ENCODE data around the gene PABPC3. TPM values are rescaled to one million over a fixed set of nuclear protein-coding genes. Genes with fewer than 3 reads are reported as not detected.

The PABPC3 gene
- total RNA-seq: 0.12 to 0.22 TPM (median 0.18 TPM) in 3 replicates
- long read RNA-seq: 0 reads

DNA sequence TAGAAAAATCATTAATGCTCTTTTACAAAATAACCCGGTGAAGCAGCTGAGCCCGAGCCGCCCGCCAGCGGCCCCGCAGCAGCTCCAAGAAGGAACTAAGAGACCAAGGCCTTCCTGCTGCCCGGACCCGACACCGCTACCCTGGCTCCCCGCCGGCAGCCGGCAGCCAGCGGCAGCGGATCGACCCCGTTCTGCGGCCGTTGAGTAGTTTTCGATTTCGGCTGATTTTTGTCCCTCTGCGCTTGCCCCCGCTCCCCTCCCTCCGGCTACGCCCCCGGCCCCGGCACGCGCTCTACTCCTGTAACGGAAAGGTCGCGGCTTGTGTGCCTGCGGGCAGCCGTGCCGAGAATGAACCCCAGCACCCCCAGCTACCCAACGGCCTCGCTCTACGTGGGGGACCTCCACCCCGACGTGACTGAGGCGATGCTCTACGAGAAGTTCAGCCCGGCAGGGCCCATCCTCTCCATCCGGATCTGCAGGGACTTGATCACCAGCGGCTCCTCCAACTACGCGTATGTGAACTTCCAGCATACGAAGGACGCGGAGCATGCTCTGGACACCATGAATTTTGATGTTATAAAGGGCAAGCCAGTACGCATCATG lies at the start of gene PABPC3:
Gene PABPC3, plus strand, starts transcription at position 286 of the 603 bp plus-strand sequence. Its CDS starts 63 bp downstream, at position 349.
- no peaks in the 10 kb centered on the region for H3K36me3 Mint-ChIP-seq (ENCODE audit: low read depth)
- H3K9me3 Mint-ChIP-seq (ENCODE audit: low read depth): peaks cover 4% of the 10 kb centered on the region
- no peak for DNase-seq (ENCODE audit: low spot score)
- TF ChIP-seq, protein P1, sequence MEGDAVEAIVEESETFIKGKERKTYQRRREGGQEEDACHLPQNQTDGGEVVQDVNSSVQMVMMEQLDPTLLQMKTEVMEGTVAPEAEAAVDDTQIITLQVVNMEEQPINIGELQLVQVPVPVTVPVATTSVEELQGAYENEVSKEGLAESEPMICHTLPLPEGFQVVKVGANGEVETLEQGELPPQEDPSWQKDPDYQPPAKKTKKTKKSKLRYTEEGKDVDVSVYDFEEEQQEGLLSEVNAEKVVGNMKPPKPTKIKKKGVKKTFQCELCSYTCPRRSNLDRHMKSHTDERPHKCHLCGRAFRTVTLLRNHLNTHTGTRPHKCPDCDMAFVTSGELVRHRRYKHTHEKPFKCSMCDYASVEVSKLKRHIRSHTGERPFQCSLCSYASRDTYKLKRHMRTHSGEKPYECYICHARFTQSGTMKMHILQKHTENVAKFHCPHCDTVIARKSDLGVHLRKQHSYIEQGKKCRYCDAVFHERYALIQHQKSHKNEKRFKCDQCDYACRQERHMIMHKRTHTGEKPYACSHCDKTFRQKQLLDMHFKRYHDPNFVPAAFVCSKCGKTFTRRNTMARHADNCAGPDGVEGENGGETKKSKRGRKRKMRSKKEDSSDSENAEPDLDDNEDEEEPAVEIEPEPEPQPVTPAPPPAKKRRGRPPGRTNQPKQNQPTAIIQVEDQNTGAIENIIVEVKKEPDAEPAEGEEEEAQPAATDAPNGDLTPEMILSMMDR (IDR thresholded peaks at IDR 0.05): no peak
- no peak within 1 kb of the TSS for H3K4me3 Mint-ChIP-seq (ENCODE audit: unreplicated experiment)
- no peak within 1 kb of the TSS for H3K27ac Mint-ChIP-seq (ENCODE audit: unreplicated experiment)
- no peaks in the 10 kb centered on the region for H3K4me1 Mint-ChIP-seq (ENCODE audit: low read depth)
- peaks cover 27% of the 10 kb centered on the region for H3K27me3 Mint-ChIP-seq (ENCODE audit: low read depth)

DNA sequence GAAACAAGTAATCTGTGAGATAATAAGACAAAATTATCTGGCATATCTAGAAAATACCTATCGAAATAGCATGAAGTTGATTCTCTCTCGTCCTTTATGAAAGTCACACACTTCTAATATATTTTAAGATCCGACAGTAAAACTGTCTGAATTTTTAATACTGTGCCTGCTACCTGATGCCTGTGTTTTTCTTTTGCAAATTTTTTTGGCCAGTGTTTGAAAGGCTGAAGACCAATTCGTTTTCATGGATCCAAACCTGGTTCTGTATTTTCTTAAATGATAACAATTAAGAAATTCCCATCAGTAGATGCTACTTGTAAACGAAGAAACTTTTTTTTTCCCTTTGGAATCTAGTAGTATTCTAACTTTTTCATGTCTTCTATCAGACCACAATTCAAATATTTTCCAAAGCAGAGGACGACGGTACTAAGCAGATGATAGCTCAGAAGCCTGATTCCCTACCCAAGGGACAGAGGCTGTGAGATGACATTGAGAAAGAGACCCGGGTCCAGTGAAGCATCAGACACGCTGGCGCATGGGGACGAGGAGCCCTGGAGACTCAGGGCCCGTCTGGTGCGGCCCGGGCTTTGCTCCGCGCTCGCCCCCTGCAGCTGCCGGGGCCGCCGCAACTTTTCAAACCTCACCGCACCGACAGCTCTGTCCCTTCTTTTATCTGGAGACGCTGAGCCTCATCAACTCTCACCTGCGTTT lies 49.5 kb upstream of the PABPC3 start:
- no peak for DNase-seq (ENCODE audit: low spot score)
- H3K27me3 Mint-ChIP-seq (ENCODE audit: low read depth): peaks cover 71% of the 10 kb centered on the region
- H3K4me1 Mint-ChIP-seq (ENCODE audit: low read depth): peaks cover 4% of the 10 kb centered on the region
- peaks cover 16% of the 10 kb centered on the region for H3K9me3 Mint-ChIP-seq (ENCODE audit: low read depth)
- H3K27ac Mint-ChIP-seq (ENCODE audit: unreplicated experiment): no peak overlapping the region
- peaks cover 6% of the 10 kb centered on the region for H3K36me3 Mint-ChIP-seq (ENCODE audit: low read depth)
- peak overlapping the region; percentile 66 for H3K4me3 Mint-ChIP-seq (ENCODE audit: unreplicated experiment)
- TF ChIP-seq, protein P1 (IDR thresholded peaks at IDR 0.05): peak; percentile 7

DNA sequence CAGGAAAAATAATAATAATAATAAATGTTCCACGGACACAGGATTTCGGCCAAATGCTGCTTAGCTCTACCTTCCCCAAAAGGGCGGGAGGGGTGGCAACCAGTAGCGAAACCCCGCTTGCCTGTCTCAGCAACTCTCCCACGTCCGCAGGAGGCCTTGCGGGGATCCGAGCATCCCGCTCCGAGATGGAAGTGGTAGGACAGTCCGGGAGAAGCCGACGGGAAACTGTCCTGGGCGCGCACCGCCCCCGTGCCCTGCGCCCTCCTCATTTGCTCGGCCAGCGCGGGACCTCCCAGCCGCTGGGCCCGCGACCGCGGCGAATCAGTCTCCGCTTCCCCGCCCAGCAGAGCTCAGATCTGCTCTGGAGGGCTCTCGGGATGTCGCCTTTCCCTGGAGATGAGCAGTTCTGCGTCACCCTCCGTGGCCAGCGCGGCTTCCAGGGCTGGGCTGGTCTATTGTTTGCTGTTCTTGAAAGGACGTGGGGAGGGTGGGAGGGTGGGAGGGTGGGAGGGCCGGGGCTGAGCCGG lies 48.9 kb upstream of the PABPC3 start:
- peaks cover 4% of the 10 kb centered on the region for H3K4me1 Mint-ChIP-seq (ENCODE audit: low read depth)
- no peak for DNase-seq (ENCODE audit: low spot score)
- TF ChIP-seq, protein P1 (IDR thresholded peaks at IDR 0.05): no peak
- H3K27ac Mint-ChIP-seq (ENCODE audit: unreplicated experiment): no peak overlapping the region
- peak overlapping the region; percentile 66 for H3K4me3 Mint-ChIP-seq (ENCODE audit: unreplicated experiment)
- peaks cover 68% of the 10 kb centered on the region for H3K27me3 Mint-ChIP-seq (ENCODE audit: low read depth)
- H3K9me3 Mint-ChIP-seq (ENCODE audit: low read depth): peaks cover 20% of the 10 kb centered on the region
- H3K36me3 Mint-ChIP-seq (ENCODE audit: low read depth): peaks cover 7% of the 10 kb centered on the region

DNA sequence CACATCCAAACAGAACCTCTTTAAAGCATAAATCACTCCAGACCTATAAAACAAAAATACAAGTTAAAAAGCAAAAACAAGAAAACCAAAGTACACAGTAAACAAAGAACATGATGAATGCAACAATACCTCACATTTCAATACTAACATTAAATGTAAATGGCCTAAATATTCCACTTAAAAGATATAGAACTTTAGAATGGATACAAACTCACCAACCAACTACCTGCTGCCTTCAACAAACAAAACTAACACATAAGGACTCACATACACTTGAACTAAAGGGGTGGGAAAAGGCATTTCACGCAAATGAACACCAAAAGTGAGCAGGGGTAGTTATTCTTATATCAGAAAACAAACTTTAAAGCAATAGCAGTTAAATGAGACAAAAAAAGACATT lies 44.9 kb upstream of the PABPC3 start:
- H3K4me3 Mint-ChIP-seq (ENCODE audit: unreplicated experiment): no peak overlapping the region
- TF ChIP-seq, protein P1 (IDR thresholded peaks at IDR 0.05): no peak
- H3K4me1 Mint-ChIP-seq (ENCODE audit: low read depth): peaks cover 4% of the 10 kb centered on the region
- peaks cover 64% of the 10 kb centered on the region for H3K27me3 Mint-ChIP-seq (ENCODE audit: low read depth)
- H3K9me3 Mint-ChIP-seq (ENCODE audit: low read depth): peaks cover 25% of the 10 kb centered on the region
- H3K36me3 Mint-ChIP-seq (ENCODE audit: low read depth): peaks cover 7% of the 10 kb centered on the region
- no peak overlapping the region for H3K27ac Mint-ChIP-seq (ENCODE audit: unreplicated experiment)
- DNase-seq (ENCODE audit: low spot score): no peak

DNA sequence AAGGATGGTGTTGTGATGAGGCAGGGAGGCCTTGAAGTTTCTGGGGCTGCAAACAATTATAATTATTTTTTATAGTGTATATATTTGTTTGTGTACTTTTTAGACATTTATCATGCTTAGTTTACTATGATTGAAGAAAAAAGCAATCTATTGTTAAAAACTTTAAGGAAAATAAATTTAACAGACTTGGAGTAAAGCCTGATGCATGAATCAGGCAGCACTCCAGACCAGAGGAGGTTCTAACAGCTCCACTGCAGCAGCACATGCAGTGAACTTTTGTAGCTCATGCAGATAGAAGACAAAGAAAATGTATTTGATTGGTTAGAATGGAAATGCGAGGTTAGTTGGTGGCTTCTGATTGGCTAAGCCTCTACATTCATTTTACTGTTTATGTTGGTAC lies 36.8 kb upstream of the PABPC3 start:
- no peaks in the 10 kb centered on the region for H3K4me1 Mint-ChIP-seq (ENCODE audit: low read depth)
- no peak for DNase-seq (ENCODE audit: low spot score)
- no peak overlapping the region for H3K27ac Mint-ChIP-seq (ENCODE audit: unreplicated experiment)
- H3K36me3 Mint-ChIP-seq (ENCODE audit: low read depth): no peaks in the 10 kb centered on the region
- H3K27me3 Mint-ChIP-seq (ENCODE audit: low read depth): peaks cover 27% of the 10 kb centered on the region
- H3K9me3 Mint-ChIP-seq (ENCODE audit: low read depth): peaks cover 4% of the 10 kb centered on the region
- TF ChIP-seq, protein P1 (IDR thresholded peaks at IDR 0.05): no peak
- no peak overlapping the region for H3K4me3 Mint-ChIP-seq (ENCODE audit: unreplicated experiment)

Data from chondrocyte (in vitro differentiated cells).